Trophoblast cell (in vitro differentiated cells and primary cell): ENCODE measurements around the gene IGF2BP1. TPM values are rescaled to one million over a fixed set of nuclear protein-coding genes. Genes with fewer than 3 reads are reported as not detected.

Source experiments
- DNase-seq, 2 donors: peaks; one replicate each; pipeline ENCODE4 v3.0.0-alpha.2; 2016
- H2AFZ ChIP-seq: 2 replicates; pipeline ENCODE4 v1.6.1; 2013; ENCODE audit warnings: low read length, moderate library complexity, mild to moderate bottlenecking; ENCODE audit not compliant: insufficient read depth, poor library complexity
- H2AK5ac ChIP-seq: 2 replicates; pipeline ENCODE4 v1.6.1; 2013; ENCODE audit warnings: mild to moderate bottlenecking, low read length
- H2BK120ac ChIP-seq: 2 replicates; pipeline ENCODE4 v1.6.1; 2013; ENCODE audit warnings: low read length, mild to moderate bottlenecking, moderate library complexity; ENCODE audit not compliant: insufficient read depth, poor library complexity
- H2BK12ac ChIP-seq: 2 replicates; pipeline ENCODE4 v1.6.1; 2013; ENCODE audit warnings: mild to moderate bottlenecking, low read length, moderate library complexity
- H2BK5ac ChIP-seq: 2 replicates; pipeline ENCODE4 v1.6.1; 2013; ENCODE audit warnings: low read length, low read depth, moderate library complexity, mild to moderate bottlenecking; ENCODE audit not compliant: poor library complexity
- H3K14ac ChIP-seq: 2 replicates; pipeline ENCODE4 v1.6.1; 2013; ENCODE audit warnings: mild to moderate bottlenecking, low read length
- H3K18ac ChIP-seq: 2 replicates; pipeline ENCODE4 v1.6.1; 2013; ENCODE audit warnings: mild to moderate bottlenecking, low read length
- H3K23ac ChIP-seq: 2 replicates; pipeline ENCODE4 v1.6.1; 2013; ENCODE audit warnings: low read length
- H3K27ac ChIP-seq: 2 replicates; pipeline ENCODE4 v1.5.1; 2013; ENCODE audit warnings: low read depth, mild to moderate bottlenecking, inconsistent platforms, low read length, moderate library complexity
- H3K27me3 ChIP-seq: 2 replicates; pipeline ENCODE4 v1.6.1; 2013; ENCODE audit warnings: inconsistent platforms, mild to moderate bottlenecking, low read length, moderate library complexity; ENCODE audit not compliant: insufficient read depth
- H3K36me3 ChIP-seq, 2 experiments: 1 replicate in 1 of 2; 2 replicates in 1 of 2; pipeline ENCODE4 v1.6.1; 2013; ENCODE audit warnings: low read length in 2 of 2, mild to moderate bottlenecking in 2 of 2, moderate library complexity in 1 of 2; ENCODE audit not compliant: insufficient read depth in 2 of 2, control insufficient read depth in 1 of 2
- H3K4ac ChIP-seq: 2 replicates; pipeline ENCODE4 v1.6.1; 2013; ENCODE audit warnings: low read depth, mild to moderate bottlenecking, low read length, moderate library complexity
- H3K4me1 ChIP-seq, 2 experiments: 1 replicate in 1 of 2; 2 replicates in 1 of 2; pipeline ENCODE4 v1.6.1; 2013; ENCODE audit warnings: low read length in 2 of 2, mild to moderate bottlenecking in 2 of 2, moderate library complexity in 1 of 2; ENCODE audit not compliant: insufficient read depth in 2 of 2, control insufficient read depth in 1 of 2
- H3K4me2 ChIP-seq: 2 replicates; pipeline ENCODE4 v1.6.1; 2013; ENCODE audit warnings: inconsistent platforms, mild to moderate bottlenecking, low read length, moderate library complexity
- H3K4me3 ChIP-seq: 2 replicates; pipeline ENCODE4 v1.5.1; 2013; ENCODE audit warnings: mild to moderate bottlenecking, low read depth, low read length, inconsistent platforms
- H3K79me1 ChIP-seq: one replicate; pipeline ENCODE4 v1.6.1; 2013; ENCODE audit warnings: low read length
- H3K79me2 ChIP-seq: 2 replicates; pipeline ENCODE4 v1.6.1; 2013; ENCODE audit warnings: low read length, mild to moderate bottlenecking; ENCODE audit not compliant: control insufficient read depth, insufficient read depth, poor library complexity
- H3K9ac ChIP-seq: 2 replicates; pipeline ENCODE4 v1.6.1; 2013; ENCODE audit warnings: mild to moderate bottlenecking, low read length
- H3K9me3 ChIP-seq: 2 replicates; pipeline ENCODE4 v1.6.1; 2013; ENCODE audit warnings: low read depth, mild to moderate bottlenecking, control low read depth, inconsistent platforms, low read length; ENCODE audit not compliant: insufficient read depth
- H4K12ac ChIP-seq: 2 replicates; pipeline ENCODE4 v1.6.1; 2013; ENCODE audit warnings: low read depth, mild to moderate bottlenecking, low read length, moderate library complexity
- H4K8ac ChIP-seq: 2 replicates; pipeline ENCODE4 v1.6.1; 2013; ENCODE audit warnings: low read depth, mild to moderate bottlenecking, low read length, moderate library complexity
- H4K91ac ChIP-seq: one replicate; pipeline ENCODE4 v1.6.1; 2013; ENCODE audit warnings: low read depth, mild to moderate bottlenecking, low read length, moderate library complexity
- WGBS: extraction: QIAGEN DNeasy Blood & Tissue Kit; methylation state at CpG from one replicate; pipeline ENCODE4 v1.1.7; 2013; ENCODE audit warnings: missing lambda C conversion rate; ENCODE audit not compliant: insufficient read length, insufficient coverage; ENCODE audit errors: extremely low coverage; 5-methylcytosine and 5-hydroxymethylcytosine counted together
- polyA plus RNA-seq: library from polyadenylated mRNA; stranded (reverse); fragments of 200-250 nt; gene quantifications from 2 replicates; pipeline ENCODE4 v1.2.3, GENCODE V29; 2013

IGF2BP1 gene
- polyA plus RNA-seq, result 159 and 165 TPM in 2 replicates

DNA sequence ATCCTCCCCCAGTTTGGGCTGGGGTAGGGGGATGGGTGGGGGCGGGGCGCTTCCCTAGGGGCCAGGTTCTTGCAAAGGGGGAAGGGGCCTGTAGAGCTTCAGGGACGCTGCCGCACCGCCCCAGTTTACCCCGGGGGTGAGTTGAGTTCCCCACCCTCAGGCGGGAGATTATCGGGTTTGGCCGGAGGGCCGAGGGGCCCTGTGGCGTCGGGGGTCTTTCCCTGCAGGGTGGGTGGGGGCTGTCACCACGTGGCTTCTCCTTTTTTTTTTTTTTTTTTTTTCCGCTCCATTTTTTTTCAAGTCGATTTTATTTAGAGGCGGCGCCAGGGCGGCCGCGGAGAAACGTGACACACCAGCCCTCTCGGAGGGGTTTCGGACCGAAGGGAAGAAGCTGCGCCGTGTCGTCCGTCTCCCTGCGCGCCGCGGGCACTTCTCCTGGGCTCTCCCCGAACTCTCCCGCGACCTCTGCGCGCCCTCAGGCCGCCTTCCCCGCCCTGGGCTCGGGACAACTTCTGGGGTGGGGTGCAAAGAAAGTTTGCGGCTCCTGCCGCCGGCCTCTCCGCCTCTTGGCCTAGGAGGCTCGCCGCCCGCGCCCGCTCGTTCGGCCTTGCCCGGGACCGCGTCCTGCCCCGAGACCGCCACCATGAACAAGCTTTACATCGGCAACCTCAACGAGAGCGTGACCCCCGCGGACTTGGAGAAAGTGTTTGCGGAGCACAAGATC lies at the start of gene IGF2BP1:
IGF2BP1 (plus strand) TSS at position 283 of the 724 bp plus-strand sequence; CDS start at position 644, 361 bp downstream.
- H4K12ac ChIP-seq, result peak within 1 kb of the TSS; percentile 78

DNA sequence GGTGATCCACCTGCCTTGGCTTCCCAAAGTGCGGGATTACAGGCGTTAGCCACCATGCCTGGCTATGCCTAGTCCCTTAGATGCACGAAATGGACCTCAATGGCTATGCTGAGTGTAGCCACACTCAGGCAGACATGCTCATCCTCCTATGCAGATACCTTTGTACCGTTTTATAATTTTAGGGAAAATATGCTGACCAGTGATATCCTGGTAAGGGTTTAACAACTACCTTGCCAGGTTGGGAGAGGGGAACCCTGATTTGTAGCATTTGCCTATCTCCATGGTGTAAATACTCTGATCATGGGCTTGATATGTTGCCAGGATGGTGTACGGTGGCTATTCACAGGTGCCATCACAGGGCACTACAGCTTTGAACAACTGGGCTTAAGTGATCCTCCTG lies 45.6 kb upstream of the IGF2BP1 start:
- H3K4ac ChIP-seq, result no peak overlapping the region
- no CpG with 5 or more reads among the region's 5 CpGs for WGBS

More for the DNA sequence above, at the start of gene IGF2BP1:
- Histone ChIP-seq H2BK5ac (peak within 1 kb of the TSS; percentile 99), H3K4me2 (peak within 1 kb of the TSS; percentile 77), H3K4ac (peak within 1 kb of the TSS; percentile 99), H3K4me1 (no peaks in the 10 kb centered on the region), H2BK12ac (peak within 1 kb of the TSS; percentile 55), H3K4me3 (peak within 1 kb of the TSS; percentile 97), H3K18ac (peak within 1 kb of the TSS; percentile 100), H4K91ac (peak within 1 kb of the TSS; percentile 99), H3K79me1 (peaks cover 41% of the 10 kb centered on the region), H3K14ac (peak within 1 kb of the TSS; percentile 99), H2AFZ (peak within 1 kb of the TSS; percentile 79), H3K79me2 (peaks cover 36% of the 10 kb centered on the region), H3K36me3 (no peaks in the 10 kb centered on the region), H3K9ac (peak within 1 kb of the TSS; percentile 95), H2BK120ac (peak within 1 kb of the TSS; percentile 99), H2AK5ac (peak within 1 kb of the TSS; percentile 98), H3K27ac (peak within 1 kb of the TSS; percentile 99), H3K23ac (no peak within 1 kb of the TSS), H4K8ac (peak within 1 kb of the TSS; percentile 96), H3K27me3 (no peaks in the 10 kb centered on the region), H3K9me3 (no peaks in the 10 kb centered on the region)
- DNase-seq, result peak; percentile 25 to 60
- WGBS, result no CpG with 5 or more reads among the region's 62 CpGs

DNA sequence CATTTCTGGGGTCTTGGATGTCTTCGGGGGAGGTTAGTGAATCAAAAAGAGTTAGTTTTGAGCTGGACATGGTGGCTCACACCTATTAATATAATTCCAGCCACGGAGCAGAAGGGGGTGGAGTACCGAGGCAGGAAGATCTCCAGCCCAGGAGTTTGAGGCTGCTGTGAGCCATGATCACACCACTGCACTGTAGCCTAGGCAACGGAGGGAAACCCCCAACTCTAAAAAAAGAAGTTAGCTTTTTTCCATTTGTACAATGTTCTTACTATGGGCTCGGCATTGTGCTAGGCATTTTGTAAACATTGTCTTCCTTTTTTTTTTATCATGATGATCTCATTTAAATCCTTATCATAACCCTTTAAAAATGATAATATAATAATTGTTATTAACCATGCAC lies 44.3 kb upstream of the IGF2BP1 start:
- no CpG with 5 or more reads among the region's 5 CpGs for WGBS
- Histone ChIP-seq H3K27me3 (no peaks in the 10 kb centered on the region), H3K14ac (no peak overlapping the region), H3K9me3 (no peaks in the 10 kb centered on the region), H4K12ac (no peak overlapping the region), H2BK120ac (no peak overlapping the region), H2AK5ac (no peak overlapping the region), H4K8ac (no peak overlapping the region), H3K4me2 (no peak overlapping the region), H3K4me3 (no peak overlapping the region), H3K4ac (no peak overlapping the region), H3K9ac (no peak overlapping the region), H3K18ac (no peak overlapping the region), H4K91ac (no peak overlapping the region), H2AFZ (no peak overlapping the region), H2BK5ac (no peak overlapping the region), H3K23ac (no peak overlapping the region), H3K79me2 (no peaks in the 10 kb centered on the region), H3K36me3 (no peaks in the 10 kb centered on the region), H2BK12ac (no peak overlapping the region), H3K4me1 (peaks cover 0 to 4% of the 10 kb centered on the region in 2 experiments), H3K27ac (no peak overlapping the region), H3K79me1 (no peaks in the 10 kb centered on the region)
- DNase-seq, result no peak

More for the DNA sequence above, 45.6 kb upstream of the IGF2BP1 start:
- no peaks in the 10 kb centered on the region for H3K79me1 ChIP-seq
- no peak for DNase-seq
- no peak overlapping the region for H2AFZ ChIP-seq
- H4K91ac ChIP-seq, result no peak overlapping the region
- H3K14ac ChIP-seq, result no peak overlapping the region
- H2BK120ac ChIP-seq, result no peak overlapping the region
- no peak overlapping the region for H2BK12ac ChIP-seq
- H3K4me1 ChIP-seq, result peaks cover 0 to 4% of the 10 kb centered on the region in 2 experiments
- no peak overlapping the region for H2AK5ac ChIP-seq
- no peaks in the 10 kb centered on the region for H3K79me2 ChIP-seq
- H3K9ac ChIP-seq, result no peak overlapping the region
- H3K27ac ChIP-seq, result no peak overlapping the region
- H3K4me3 ChIP-seq, result no peak overlapping the region
- H3K27me3 ChIP-seq, result no peaks in the 10 kb centered on the region
- H4K8ac ChIP-seq, result no peak overlapping the region
- no peak overlapping the region for H3K18ac ChIP-seq
- no peak overlapping the region for H3K23ac ChIP-seq
- H3K4me2 ChIP-seq, result no peak overlapping the region
- no peak overlapping the region for H4K12ac ChIP-seq
- no peaks in the 10 kb centered on the region for H3K36me3 ChIP-seq
- H3K9me3 ChIP-seq, result no peaks in the 10 kb centered on the region
- H2BK5ac ChIP-seq, result no peak overlapping the region

DNA sequence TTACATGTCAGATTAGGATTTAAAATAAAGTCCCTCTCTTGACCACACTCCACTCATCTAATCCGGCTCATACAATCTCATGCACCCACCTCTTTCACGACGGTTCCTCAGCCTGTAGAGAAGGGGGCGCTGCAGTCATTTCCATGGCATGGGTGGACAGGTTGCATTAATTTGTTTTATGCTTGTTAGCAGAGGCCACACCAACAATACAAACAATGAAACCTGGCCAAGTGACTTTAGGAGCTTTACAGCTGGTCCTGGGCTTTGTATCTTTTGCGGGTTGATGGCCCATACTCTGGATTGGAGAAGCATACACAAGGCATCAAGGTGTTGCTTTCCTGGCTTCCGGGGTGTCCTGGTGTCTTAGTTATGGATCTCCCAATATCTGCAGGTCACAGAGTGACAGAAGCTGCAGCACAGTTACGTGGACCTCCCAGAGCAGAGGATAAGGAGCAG lies 42.9 kb upstream of the IGF2BP1 start:
- no CpG with 5 or more reads among the region's 7 CpGs for WGBS
- Histone ChIP-seq H3K4me1 (peaks cover 0 to 4% of the 10 kb centered on the region in 2 experiments), H2BK5ac (no peak overlapping the region), H3K18ac (no peak overlapping the region), H3K9me3 (no peaks in the 10 kb centered on the region), H3K4ac (no peak overlapping the region), H3K36me3 (no peaks in the 10 kb centered on the region), H4K8ac (peak overlapping the region; percentile 43), H3K4me2 (no peak overlapping the region), H4K91ac (no peak overlapping the region), H3K79me2 (no peaks in the 10 kb centered on the region), H3K4me3 (no peak overlapping the region), H3K14ac (no peak overlapping the region), H3K27me3 (no peaks in the 10 kb centered on the region), H2BK12ac (no peak overlapping the region), H3K27ac (no peak overlapping the region), H2AK5ac (peak overlapping the region; percentile 90), H3K23ac (no peak overlapping the region), H4K12ac (no peak overlapping the region), H3K79me1 (no peaks in the 10 kb centered on the region), H2BK120ac (no peak overlapping the region), H3K9ac (no peak overlapping the region), H2AFZ (no peak overlapping the region)
- DNase-seq, result no peak
